ENCODE results near the gene MYO9A.
"Not testable (repeated sequence)": the region's sequence is repeated elsewhere in the genome, so short reads cannot be mapped to it uniquely, and the experiment has no call there.

MYO9A gene

GRCh38 chr15:72086010-72086697 is 31.8 kb downstream of the MYO9A start:
- no peak for DNase-seq

- DNase-seq = no peak
Observed at GRCh38 chr15:72082176-72082575, 35.8 kb downstream of the MYO9A start.

GRCh38 chr15:72078887-72079286 is 39.1 kb downstream of the MYO9A start:
- DNase-seq = no peak

- no peak for DNase-seq
Observed at GRCh38 chr15:72077950-72078349, 40.0 kb downstream of the MYO9A start.

- no peak for DNase-seq
Observed at GRCh38 chr15:72074335-72075060, 43.5 kb downstream of the MYO9A start.

GRCh38 chr15:72071448-72071825 is 46.5 kb downstream of the MYO9A start:
- not testable (repeated sequence) for DNase-seq

GRCh38 chr15:72070817-72071447 is 47.0 kb downstream of the MYO9A start:
- DNase-seq = no peak

GRCh38 chr15:72068856-72069255 is 49.1 kb downstream of the MYO9A start:
- DNase-seq = no peak

GRCh38 chr15:72065801-72066200 is 52.1 kb downstream of the MYO9A start:
- DNase-seq = no peak

- no peak for DNase-seq
Observed at GRCh38 chr15:72063186-72063585, 54.8 kb downstream of the MYO9A start.

GRCh38 chr15:72062319-72062718 is 55.6 kb downstream of the MYO9A start:
- DNase-seq = no peak

- no peak for DNase-seq
Observed at GRCh38 chr15:72060687-72061250, 57.2 kb downstream of the MYO9A start.

- no peak for DNase-seq
Observed at GRCh38 chr15:72058585-72058984, 59.4 kb downstream of the MYO9A start.

- DNase-seq = no peak
Observed at GRCh38 chr15:72057548-72058091, 60.3 kb downstream of the MYO9A start.

GRCh38 chr15:72056217-72056616 is 61.7 kb downstream of the MYO9A start:
- not testable (repeated sequence) for DNase-seq

- DNase-seq = not testable (repeated sequence)
Observed at GRCh38 chr15:72053297-72053696, 64.7 kb downstream of the MYO9A start.

- DNase-seq = no peak
Observed at GRCh38 chr15:72050700-72051099, 67.2 kb downstream of the MYO9A start.

- no peak for DNase-seq
Observed at GRCh38 chr15:72047020-72047419, 70.9 kb downstream of the MYO9A start.

- no peak for DNase-seq
Observed at GRCh38 chr15:72044956-72045355, 73.0 kb downstream of the MYO9A start.

GRCh38 chr15:72042865-72043264 is 75.1 kb downstream of the MYO9A start:
- no peak for DNase-seq

- DNase-seq = no peak
Observed at GRCh38 chr15:72042054-72042453, 75.9 kb downstream of the MYO9A start.

GRCh38 chr15:72037321-72037720 is 80.6 kb downstream of the MYO9A start:
- no peak for DNase-seq

GRCh38 chr15:72034859-72035650 is 82.9 kb downstream of the MYO9A start:
- DNase-seq = no peak
